Activated CD4-positive, alpha-beta T cell treated with anti-CD3 and anti-CD28 coated beads for 36 hours (primary cell): ENCODE measurements around the gene NUDT11. TPM values are rescaled to one million over a fixed set of nuclear protein-coding genes. Genes with fewer than 3 reads are reported as not detected.
A peak's percentile ranks its signal among the peaks of the same experiment; 100 is the strongest.
"Not testable (repeated sequence)": the region's sequence is repeated elsewhere in the genome, so short reads cannot be mapped to it uniquely, and the experiment has no call there.

ENCODE experiments used
- ATAC-seq: fragments of 200-7000 bp; cut with Tn5 transposase; one replicate; pipeline ENCODE4 v1.10.0; 2021; ENCODE audit warnings: mild to moderate bottlenecking, moderate library complexity
- CTCF ChIA-PET: fragments of 350-600 bp; sonication (Branson Sonifier 250); formaldehyde crosslinking; loops from one replicate; lab custom pipeline; 2021; ENCODE audit warnings: antibody characterized with exemption; lab: Charles Lee
- POLR2A ChIA-PET: fragments of 350-600 bp; sonication (Branson Sonifier 250); formaldehyde crosslinking; loops from one replicate; lab custom pipeline; 2021; ENCODE audit warnings: antibody characterized with exemption, inconsistent platforms; lab: Charles Lee
- DNase-seq: peaks from one replicate; pipeline ENCODE4 v3.0.0-alpha.2; 2020
- H3K27ac Mint-ChIP-seq: one replicate; pipeline ENCODE4 v1.8.0; 2021; ENCODE audit warnings: mixed read lengths
- H3K27me3 Mint-ChIP-seq: one replicate; pipeline ENCODE4 v1.8.0; 2021; ENCODE audit warnings: mixed read lengths
- H3K36me3 Mint-ChIP-seq: one replicate; pipeline ENCODE4 v1.8.0; 2021; ENCODE audit warnings: low read depth, mixed read lengths
- H3K4me1 Mint-ChIP-seq: one replicate; pipeline ENCODE4 v1.8.0; 2021; ENCODE audit warnings: mixed read lengths
- H3K4me3 Mint-ChIP-seq: one replicate; pipeline ENCODE4 v1.8.0; 2021; ENCODE audit warnings: mild to moderate bottlenecking, moderate library complexity, mixed read lengths
- H3K9me3 Mint-ChIP-seq: one replicate; pipeline ENCODE4 v1.8.0; 2021; ENCODE audit warnings: low read depth, mixed read lengths
- intact Hi-C, 2 experiments: fragments of 100-400 bp; cut with DNase I in 1 of 2; cut with micrococcal nuclease in 1 of 2; formaldehyde crosslinking; loops; one replicate each; pipeline versions ENCODE4 v1.14.2 to v1.15.1; 2022 to 2024; cut with DNase I, micrococcal nuclease
- total RNA-seq, 2 experiments: library from RNA; stranded (reverse); gene quantifications; one replicate each; pipeline ENCODE4 v1.2.3, GENCODE V29; 2021

The NUDT11 gene
- 1 to 10 TPM; 1.9 to 2.4 TPM for total RNA-seq

- POLR2A ChIA-PET, result no interaction called here
- DNase-seq (peak; percentile 72), ATAC-seq (peak; percentile 76)
- Mint-ChIP-seq H3K27ac (peak within 1 kb of the TSS; percentile 70), H3K36me3 (peaks cover 2% of the 10 kb centered on the region), H3K4me3 (peak within 1 kb of the TSS; percentile 73), H3K27me3 (peaks cover 26% of the 10 kb centered on the region), H3K4me1 (peaks cover 9% of the 10 kb centered on the region), H3K9me3 (peaks cover 2% of the 10 kb centered on the region)
- intact Hi-C loops, result loop anchor here in 1 of 2 experiments (1.0 to 10.0 kb wide), 5 partner anchors 100 to 1574 kb away; partner anchors contain the start of genes CENPVL3, CLCN5 and MAGED1
- CTCF ChIA-PET, result no interaction called here
These were observed at the start of gene NUDT11 for GRCh38 chrX:51496501-51497291. Gene NUDT11, minus strand, starts transcription at chrX:51496592. Its CDS starts 148 bp downstream, at chrX:51496444.

- POLR2A ChIA-PET, result no interaction called here
- H3K27me3 Mint-ChIP-seq, result peaks cover 7% of the 10 kb centered on the region
These were observed 24.0 kb upstream of the NUDT11 start for GRCh38 chrX:51520393-51520792.

GRCh38 chrX:51519131-51519530 is 22.7 kb upstream of the NUDT11 start:
- ATAC-seq, H3K36me3 Mint-ChIP-seq, intact Hi-C loops, H3K4me1 Mint-ChIP-seq, H3K27me3 Mint-ChIP-seq, CTCF ChIA-PET, H3K27ac Mint-ChIP-seq, H3K4me3 Mint-ChIP-seq, H3K9me3 Mint-ChIP-seq, DNase-seq: not testable (repeated sequence)
- POLR2A ChIA-PET, result interaction anchor here (0.6 kb wide), 1 partner anchor 12 kb away, joined by 5 read pairs; no protein-coding TSS in a partner anchor

More at GRCh38 chrX:51520393-51520792, 24.0 kb upstream of the NUDT11 start:
- Mint-ChIP-seq H3K36me3 (no peaks in the 10 kb centered on the region), H3K27ac (no peak overlapping the region), H3K4me3 (no peak overlapping the region), H3K9me3 (no peaks in the 10 kb centered on the region), H3K4me1 (no peaks in the 10 kb centered on the region)
- ATAC-seq, result no peak
- CTCF ChIA-PET, result interaction anchor here (0.6 kb wide), 1 partner anchor 93 kb away, joined by 3 read pairs; no protein-coding TSS in a partner anchor
- intact Hi-C loops, result no loop called here
- DNase-seq, result no peak

GRCh38 chrX:51507551-51507950 is 11.2 kb upstream of the NUDT11 start:
- ATAC-seq, result no peak
- ChIA-PET POLR2A (interaction anchor here (0.6 kb wide), 1 partner anchor 12 kb away, joined by 5 read pairs; no protein-coding TSS in a partner anchor), CTCF (no interaction called here)
- Mint-ChIP-seq H3K36me3 (no peaks in the 10 kb centered on the region), H3K4me1 (no peaks in the 10 kb centered on the region), H3K4me3 (no peak overlapping the region), H3K9me3 (peaks cover 1% of the 10 kb centered on the region), H3K27me3 (peaks cover 3% of the 10 kb centered on the region), H3K27ac (no peak overlapping the region)
- DNase-seq, result no peak
- intact Hi-C loops, result no loop called here

GRCh38 chrX:51495701-51496488 is 497 bp downstream of the NUDT11 start:
- H3K9me3 Mint-ChIP-seq, POLR2A ChIA-PET, CTCF ChIA-PET, H3K36me3 Mint-ChIP-seq, H3K4me1 Mint-ChIP-seq: not testable (repeated sequence)
- DNase-seq (peak; percentile 29), ATAC-seq (peak; percentile 37)
- Mint-ChIP-seq H3K27ac (peak overlapping the region; percentile 63), H3K27me3 (peaks cover 26% of the 10 kb centered on the region), H3K4me3 (peak overlapping the region; percentile 73)
- intact Hi-C loops, result loop anchor here in 1 of 2 experiments (5.0 to 10.0 kb wide), 4 partner anchors 119 to 1574 kb away; partner anchors contain the start of genes CENPVL3, CLCN5 and MAGED1

- H3K4me3 Mint-ChIP-seq, result peak overlapping the region; percentile 12
- peaks cover 22% of the 10 kb centered on the region for H3K27me3 Mint-ChIP-seq
- ATAC-seq (no peak), DNase-seq (no peak)
- ChIA-PET CTCF (no interaction called here), POLR2A (no interaction called here)
- peaks cover 2% of the 10 kb centered on the region for H3K9me3 Mint-ChIP-seq
- intact Hi-C loops, result loop anchor here in 1 of 2 experiments (10.0 kb wide), 3 partner anchors 120 to 400 kb away; partner anchors contain the start of genes CENPVL3 and MAGED1
- H3K36me3 Mint-ChIP-seq, result peaks cover 2% of the 10 kb centered on the region
- peaks cover 9% of the 10 kb centered on the region for H3K4me1 Mint-ChIP-seq
- H3K27ac Mint-ChIP-seq, result no peak overlapping the region
These were observed 2.0 kb downstream of the NUDT11 start for GRCh38 chrX:51494409-51494808.

GRCh38 chrX:51487960-51488267 is 8.5 kb downstream of the NUDT11 start:
- Mint-ChIP-seq H3K4me3 (no peak overlapping the region), H3K9me3 (no peaks in the 10 kb centered on the region), H3K36me3 (no peaks in the 10 kb centered on the region), H3K27ac (no peak overlapping the region), H3K27me3 (peaks cover 2% of the 10 kb centered on the region), H3K4me1 (no peaks in the 10 kb centered on the region)
- POLR2A ChIA-PET, result interaction anchor here (0.6 kb wide), 1 partner anchor 335 kb away, joined by 5 read pairs; no protein-coding TSS in a partner anchor
- CTCF ChIA-PET, result interaction anchor here (0.6 to 1.0 kb wide), 2 partner anchors 107 to 1281 kb away, joined by 3 read pairs; no protein-coding TSS in a partner anchor
- ATAC-seq (no peak), DNase-seq (no peak)
- intact Hi-C loops, result loop anchor here (5.0 kb wide), 1 partner anchor 774 kb away; no protein-coding TSS in a partner anchor

GRCh38 chrX:51484616-51485015 is 11.8 kb downstream of the NUDT11 start:
- intact Hi-C loops, result loop anchor here (5.0 kb wide), 1 partner anchor 778 kb away; no protein-coding TSS in a partner anchor
- no peak overlapping the region for H3K27ac Mint-ChIP-seq

GRCh38 chrX:51482411-51482810 is 14.0 kb downstream of the NUDT11 start:
- POLR2A ChIA-PET, intact Hi-C loops, H3K4me3 Mint-ChIP-seq, H3K4me1 Mint-ChIP-seq, DNase-seq, H3K27ac Mint-ChIP-seq, CTCF ChIA-PET, H3K36me3 Mint-ChIP-seq, H3K9me3 Mint-ChIP-seq, H3K27me3 Mint-ChIP-seq, ATAC-seq: not testable (repeated sequence)

More at GRCh38 chrX:51484616-51485015, 11.8 kb downstream of the NUDT11 start:
- ATAC-seq, result no peak
- no peaks in the 10 kb centered on the region for H3K27me3 Mint-ChIP-seq
- CTCF ChIA-PET, result no interaction called here
- no peak for DNase-seq
- no peaks in the 10 kb centered on the region for H3K9me3 Mint-ChIP-seq
- no peaks in the 10 kb centered on the region for H3K36me3 Mint-ChIP-seq
- POLR2A ChIA-PET, result no interaction called here
- no peaks in the 10 kb centered on the region for H3K4me1 Mint-ChIP-seq
- H3K4me3 Mint-ChIP-seq, result no peak overlapping the region

GRCh38 chrX:51476930-51477329 is 19.5 kb downstream of the NUDT11 start:
- intact Hi-C loops, result no loop called here
- no peak overlapping the region for H3K27ac Mint-ChIP-seq
- ChIA-PET CTCF (interaction anchor here (2.6 kb wide), 1 partner anchor 17 kb away, joined by 13 read pairs; no protein-coding TSS in a partner anchor), POLR2A (no interaction called here)
- H3K27me3 Mint-ChIP-seq, result no peaks in the 10 kb centered on the region
- DNase-seq (no peak), ATAC-seq (no peak)
- no peaks in the 10 kb centered on the region for H3K36me3 Mint-ChIP-seq
- peaks cover 2% of the 10 kb centered on the region for H3K9me3 Mint-ChIP-seq
- no peak overlapping the region for H3K4me3 Mint-ChIP-seq
- H3K4me1 Mint-ChIP-seq, result no peaks in the 10 kb centered on the region

GRCh38 chrX:51463322-51463721 is 33.1 kb downstream of the NUDT11 start:
- intact Hi-C loops, result loop anchor here in 1 of 2 experiments (5.0 kb wide), 1 partner anchor 316 kb away; no protein-coding TSS in a partner anchor
- no peak for ATAC-seq
- Mint-ChIP-seq H3K4me3 (no peak overlapping the region), H3K27ac (no peak overlapping the region), H3K36me3 (no peaks in the 10 kb centered on the region), H3K27me3 (no peaks in the 10 kb centered on the region), H3K9me3 (no peaks in the 10 kb centered on the region), H3K4me1 (no peaks in the 10 kb centered on the region)
- POLR2A ChIA-PET, result no interaction called here
- DNase-seq, result no peak
- CTCF ChIA-PET, result no interaction called here
